ENCODE results near the gene LSP1. TPM values are rescaled to one million over a fixed set of nuclear protein-coding genes. Genes with fewer than 3 reads are reported as not detected.

LSP1 gene
- total RNA-seq, 3 donors from 2014 or later = 21.4 to 36.0 (median 23.6) TPM

DNA sequence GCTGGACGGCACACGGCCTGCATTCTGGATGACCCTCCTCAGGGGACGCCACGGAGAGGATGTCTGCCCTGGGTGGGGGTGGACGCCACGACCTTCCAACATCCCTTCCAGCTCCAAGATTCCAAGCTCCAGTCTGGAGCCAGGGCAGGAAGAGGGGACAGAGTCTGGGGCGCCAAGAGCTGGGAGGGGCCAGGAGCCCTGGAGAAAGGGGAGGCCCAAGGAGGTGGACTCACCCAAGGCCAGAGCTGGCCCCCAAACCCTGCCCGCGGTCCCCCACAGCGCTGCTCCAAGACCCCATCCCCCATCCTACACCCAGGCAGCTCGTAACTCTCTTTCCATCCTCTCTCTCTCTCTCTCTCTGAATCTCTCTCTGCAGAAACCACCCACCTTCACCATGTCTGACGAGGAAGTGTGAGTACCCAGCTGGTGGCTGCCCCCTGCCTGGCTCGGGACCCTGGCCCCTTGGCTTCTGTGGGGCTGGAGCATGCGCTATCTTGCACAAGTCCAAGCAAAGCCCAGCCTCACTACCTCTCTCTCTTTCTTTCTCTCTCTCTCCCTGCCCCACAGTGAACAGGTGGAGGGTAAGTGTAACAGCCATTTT, 69.7 kb downstream of the LSP1 start:
- DNase-seq (ENCODE audit: low spot score in 2 of 2) = no peak
- H3K4me3 ChIP-seq = no peak overlapping the region
- no peaks in the 10 kb centered on the region for H3K9me3 ChIP-seq
- H3K27ac ChIP-seq = peak overlapping the region; percentile 41 to 93
- H3K36me3 ChIP-seq = no peaks in the 10 kb centered on the region
- H3K4me1 ChIP-seq = no peaks in the 10 kb centered on the region
- H3K27me3 ChIP-seq = no peaks in the 10 kb centered on the region
- intact Hi-C loops (cut with DNase I; ENCODE audit: low total_unique reads) = no loop called here
- no peak for TF ChIP-seq POLR2A (IDR thresholded peaks at IDR 0.05)
- TF ChIP-seq, protein P1, sequence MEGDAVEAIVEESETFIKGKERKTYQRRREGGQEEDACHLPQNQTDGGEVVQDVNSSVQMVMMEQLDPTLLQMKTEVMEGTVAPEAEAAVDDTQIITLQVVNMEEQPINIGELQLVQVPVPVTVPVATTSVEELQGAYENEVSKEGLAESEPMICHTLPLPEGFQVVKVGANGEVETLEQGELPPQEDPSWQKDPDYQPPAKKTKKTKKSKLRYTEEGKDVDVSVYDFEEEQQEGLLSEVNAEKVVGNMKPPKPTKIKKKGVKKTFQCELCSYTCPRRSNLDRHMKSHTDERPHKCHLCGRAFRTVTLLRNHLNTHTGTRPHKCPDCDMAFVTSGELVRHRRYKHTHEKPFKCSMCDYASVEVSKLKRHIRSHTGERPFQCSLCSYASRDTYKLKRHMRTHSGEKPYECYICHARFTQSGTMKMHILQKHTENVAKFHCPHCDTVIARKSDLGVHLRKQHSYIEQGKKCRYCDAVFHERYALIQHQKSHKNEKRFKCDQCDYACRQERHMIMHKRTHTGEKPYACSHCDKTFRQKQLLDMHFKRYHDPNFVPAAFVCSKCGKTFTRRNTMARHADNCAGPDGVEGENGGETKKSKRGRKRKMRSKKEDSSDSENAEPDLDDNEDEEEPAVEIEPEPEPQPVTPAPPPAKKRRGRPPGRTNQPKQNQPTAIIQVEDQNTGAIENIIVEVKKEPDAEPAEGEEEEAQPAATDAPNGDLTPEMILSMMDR (IDR thresholded peaks at IDR 0.05) = no peak
- no peak for TF ChIP-seq POLR2AphosphoS5 (IDR thresholded peaks at IDR 0.05)

DNA sequence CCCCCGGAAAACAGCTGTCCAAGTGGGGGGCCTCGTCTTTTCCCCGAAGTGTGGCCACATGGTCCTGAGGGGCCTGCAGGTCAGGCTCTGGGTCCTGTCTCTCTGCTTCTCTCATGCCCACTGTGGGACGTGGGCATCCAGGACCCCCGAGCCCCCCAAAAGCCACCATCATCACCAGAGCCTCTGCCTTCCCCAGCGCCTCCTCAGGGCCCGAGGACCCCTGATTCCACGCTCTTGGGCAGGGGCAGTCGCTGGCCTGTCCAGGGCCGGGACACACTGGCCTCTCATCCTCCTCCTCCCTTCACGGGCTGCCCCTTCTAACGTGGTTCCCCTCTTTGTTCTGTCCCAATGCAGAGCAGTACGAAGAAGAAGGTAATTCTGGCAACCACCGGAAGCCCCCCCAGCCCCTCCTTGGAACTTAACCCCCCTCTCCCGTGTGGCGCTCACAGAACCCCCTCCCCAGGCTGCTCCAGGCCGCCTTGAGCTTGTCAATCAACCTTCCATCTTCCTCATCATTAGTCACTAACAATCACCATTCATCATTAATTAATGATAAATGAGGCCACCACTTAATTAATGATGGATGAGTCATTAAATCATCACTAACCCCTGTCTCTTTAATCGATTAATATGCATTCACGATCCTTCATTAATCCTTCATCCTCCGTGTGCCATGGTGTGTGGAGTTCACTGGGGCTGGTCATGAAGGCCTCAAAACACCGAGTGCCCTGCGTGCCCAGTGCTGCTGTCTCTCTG, 70.5 kb downstream of the LSP1 start:
- Histone ChIP-seq H3K9me3 (no peaks in the 10 kb centered on the region), H3K36me3 (no peaks in the 10 kb centered on the region), H3K27me3 (no peaks in the 10 kb centered on the region), H3K4me1 (no peaks in the 10 kb centered on the region), H3K27ac (peak overlapping the region in 1 of 2 donors; percentile 93), H3K4me3 (no peak overlapping the region)
- no peak for DNase-seq (ENCODE audit: low spot score in 2 of 2)
- intact Hi-C loops (cut with DNase I; ENCODE audit: low total_unique reads) = no loop called here
- TF ChIP-seq, protein P1 (IDR thresholded peaks at IDR 0.05) = no peak
- TF ChIP-seq POLR2A (IDR thresholded peaks at IDR 0.05) = no peak
- TF ChIP-seq POLR2AphosphoS5 (IDR thresholded peaks at IDR 0.05) = no peak

DNA sequence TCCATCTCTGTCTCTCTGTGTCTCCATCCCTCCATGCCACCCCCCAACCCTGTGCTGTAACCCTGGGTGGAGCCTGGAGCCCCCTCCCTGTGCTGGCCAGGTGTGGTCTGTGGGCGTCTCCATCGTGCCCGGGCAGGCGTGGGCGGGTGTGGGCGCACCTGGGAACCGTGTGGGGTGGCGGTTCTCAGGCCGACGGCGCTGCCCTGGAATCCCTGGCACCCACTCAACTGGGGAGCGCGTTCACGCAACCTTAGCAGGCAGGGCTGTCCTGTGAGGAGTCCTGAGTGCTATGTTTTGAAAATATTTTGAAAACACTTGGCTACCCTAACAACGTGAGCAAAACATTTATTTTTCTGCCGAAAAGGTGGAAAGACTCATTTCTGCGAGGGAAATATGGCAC, 71.3 kb downstream of the LSP1 start:
- H3K27ac ChIP-seq = peak overlapping the region in 1 of 2 donors; percentile 0
- no peaks in the 10 kb centered on the region for H3K4me1 ChIP-seq
- intact Hi-C loops (cut with DNase I; ENCODE audit: low total_unique reads) = no loop called here

DNA sequence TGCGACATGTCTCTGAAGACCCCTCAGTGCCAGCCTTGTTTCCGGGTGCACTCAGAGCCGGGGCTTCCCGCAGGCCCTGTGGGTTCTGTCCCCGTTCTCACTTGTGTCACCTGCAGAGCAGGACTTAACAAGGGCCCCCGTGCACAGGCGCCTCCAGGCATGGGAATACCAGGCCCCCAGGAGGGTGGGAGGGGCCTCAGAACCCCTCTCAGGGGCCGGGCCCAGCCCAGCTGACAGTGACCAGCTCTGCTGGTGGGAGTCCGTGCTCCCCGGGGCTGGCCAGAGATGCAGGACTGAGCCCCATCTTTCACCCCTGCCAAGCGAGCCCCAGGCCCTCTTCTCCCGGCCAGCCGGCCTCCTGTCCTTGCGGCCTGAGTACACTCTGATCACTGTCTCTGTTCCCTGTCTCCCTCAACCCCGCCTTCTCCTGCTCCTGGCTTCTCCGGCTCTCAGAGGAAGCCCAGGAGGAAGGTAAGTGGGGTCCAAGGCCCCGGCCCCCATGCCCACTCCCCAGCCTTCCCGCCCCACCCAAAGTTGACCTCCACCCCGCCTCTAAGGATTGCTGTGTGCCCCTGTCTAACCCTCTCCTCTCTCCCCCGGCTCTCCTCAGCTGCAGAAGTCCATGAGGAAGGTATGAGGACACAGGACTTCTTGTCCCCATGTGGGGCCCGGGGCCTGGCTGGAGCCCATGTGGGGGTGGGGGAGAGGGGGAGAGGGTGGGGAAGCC, 71.9 kb downstream of the LSP1 start:
- intact Hi-C loops (cut with DNase I; ENCODE audit: low total_unique reads) = no loop called here
- Histone ChIP-seq H3K27me3 (no peaks in the 10 kb centered on the region), H3K4me1 (no peaks in the 10 kb centered on the region), H3K9me3 (no peaks in the 10 kb centered on the region), H3K4me3 (no peak overlapping the region), H3K27ac (peak overlapping the region in 1 of 2 donors; percentile 0), H3K36me3 (no peaks in the 10 kb centered on the region)
- DNase-seq (ENCODE audit: low spot score in 2 of 2) = no peak
- TF ChIP-seq, protein P1 (IDR thresholded peaks at IDR 0.05) = no peak
- no peak for TF ChIP-seq POLR2A (IDR thresholded peaks at IDR 0.05)
- no peak for TF ChIP-seq POLR2AphosphoS5 (IDR thresholded peaks at IDR 0.05)

More for the DNA sequence above, 71.3 kb downstream of the LSP1 start:
- TF ChIP-seq POLR2A (IDR thresholded peaks at IDR 0.05) (no peak), POLR2AphosphoS5 (IDR thresholded peaks at IDR 0.05) (no peak)
- TF ChIP-seq, protein P1 (IDR thresholded peaks at IDR 0.05) = no peak
- no peak for DNase-seq (ENCODE audit: low spot score in 2 of 2)
- H3K4me3 ChIP-seq = no peak overlapping the region
- H3K9me3 ChIP-seq = no peaks in the 10 kb centered on the region
- no peaks in the 10 kb centered on the region for H3K27me3 ChIP-seq
- H3K36me3 ChIP-seq = no peaks in the 10 kb centered on the region
